ENCODE data around the gene FBXL5.

FBXL5 gene

GRCh38 chr4:15668566-15669435, 13.6 kb upstream of the FBXL5 start:
- H3K36me3 Mint-ChIP-seq (ENCODE audit: low read depth): peaks cover 29% of the 10 kb centered on the region
- H3K4me1 Mint-ChIP-seq (ENCODE audit: low read depth): peaks cover 35% of the 10 kb centered on the region
- no peak overlapping the region for H3K4me3 Mint-ChIP-seq
- H3K9me3 Mint-ChIP-seq: peaks cover 5% of the 10 kb centered on the region
- no peak overlapping the region for H3K27ac Mint-ChIP-seq
- no peaks in the 10 kb centered on the region for H3K27me3 Mint-ChIP-seq (ENCODE audit: low read depth)
- DNase-seq (ENCODE audit: low spot score): no peak

GRCh38 chr4:15667006-15667405, 11.8 kb upstream of the FBXL5 start:
- H3K27me3 Mint-ChIP-seq (ENCODE audit: low read depth): no peaks in the 10 kb centered on the region
- peaks cover 35% of the 10 kb centered on the region for H3K4me1 Mint-ChIP-seq (ENCODE audit: low read depth)
- no peak overlapping the region for H3K4me3 Mint-ChIP-seq
- peaks cover 25% of the 10 kb centered on the region for H3K36me3 Mint-ChIP-seq (ENCODE audit: low read depth)
- peaks cover 5% of the 10 kb centered on the region for H3K9me3 Mint-ChIP-seq
- no peak overlapping the region for H3K27ac Mint-ChIP-seq
- no peak for DNase-seq (ENCODE audit: low spot score)

GRCh38 chr4:15665753-15666365, 10.7 kb upstream of the FBXL5 start:
- no peaks in the 10 kb centered on the region for H3K27me3 Mint-ChIP-seq (ENCODE audit: low read depth)
- H3K4me3 Mint-ChIP-seq: peak overlapping the region; percentile 14
- peaks cover 5% of the 10 kb centered on the region for H3K9me3 Mint-ChIP-seq
- peaks cover 29% of the 10 kb centered on the region for H3K4me1 Mint-ChIP-seq (ENCODE audit: low read depth)
- H3K36me3 Mint-ChIP-seq (ENCODE audit: low read depth): peaks cover 16% of the 10 kb centered on the region
- H3K27ac Mint-ChIP-seq: peak overlapping the region; percentile 31
- no peak for DNase-seq (ENCODE audit: low spot score)

GRCh38 chr4:15659768-15660570, 4.8 kb upstream of the FBXL5 start:
- H3K4me3 Mint-ChIP-seq: no peak overlapping the region
- H3K9me3 Mint-ChIP-seq: no peaks in the 10 kb centered on the region
- H3K27ac Mint-ChIP-seq: no peak overlapping the region
- H3K4me1 Mint-ChIP-seq (ENCODE audit: low read depth): peaks cover 9% of the 10 kb centered on the region
- no peaks in the 10 kb centered on the region for H3K27me3 Mint-ChIP-seq (ENCODE audit: low read depth)
- no peak for DNase-seq (ENCODE audit: low spot score)
- H3K36me3 Mint-ChIP-seq (ENCODE audit: low read depth): peaks cover 4% of the 10 kb centered on the region

- H3K4me1 Mint-ChIP-seq (ENCODE audit: low read depth): peaks cover 11% of the 10 kb centered on the region
- no peak overlapping the region for H3K4me3 Mint-ChIP-seq
- no peak for DNase-seq (ENCODE audit: low spot score)
- peaks cover 9% of the 10 kb centered on the region for H3K36me3 Mint-ChIP-seq (ENCODE audit: low read depth)
- no peak overlapping the region for H3K27ac Mint-ChIP-seq
- no peaks in the 10 kb centered on the region for H3K27me3 Mint-ChIP-seq (ENCODE audit: low read depth)
- no peaks in the 10 kb centered on the region for H3K9me3 Mint-ChIP-seq
These were observed 3.6 kb upstream of the FBXL5 start for GRCh38 chr4:15658781-15659180.

- no peaks in the 10 kb centered on the region for H3K9me3 Mint-ChIP-seq
- H3K27me3 Mint-ChIP-seq (ENCODE audit: low read depth): no peaks in the 10 kb centered on the region
- H3K4me1 Mint-ChIP-seq (ENCODE audit: low read depth): peaks cover 16% of the 10 kb centered on the region
- no peak overlapping the region for H3K4me3 Mint-ChIP-seq
- H3K27ac Mint-ChIP-seq: no peak overlapping the region
- no peak for DNase-seq (ENCODE audit: low spot score)
- H3K36me3 Mint-ChIP-seq (ENCODE audit: low read depth): peaks cover 13% of the 10 kb centered on the region
These were observed 3.1 kb upstream of the FBXL5 start for GRCh38 chr4:15658136-15658770.

- no peak for DNase-seq (ENCODE audit: low spot score)
- no peak overlapping the region for H3K4me3 Mint-ChIP-seq
- H3K27ac Mint-ChIP-seq: no peak overlapping the region
- H3K9me3 Mint-ChIP-seq: no peaks in the 10 kb centered on the region
- H3K36me3 Mint-ChIP-seq (ENCODE audit: low read depth): peaks cover 13% of the 10 kb centered on the region
- no peaks in the 10 kb centered on the region for H3K27me3 Mint-ChIP-seq (ENCODE audit: low read depth)
- H3K4me1 Mint-ChIP-seq (ENCODE audit: low read depth): peaks cover 24% of the 10 kb centered on the region
These were observed 2.2 kb upstream of the FBXL5 start for GRCh38 chr4:15657366-15657765.

- Mint-ChIP-seq H3K27ac (peak overlapping the region; percentile 90), H3K36me3 (ENCODE audit: low read depth) (peaks cover 13% of the 10 kb centered on the region), H3K4me3 (peak overlapping the region; percentile 94), H3K4me1 (ENCODE audit: low read depth) (peaks cover 34% of the 10 kb centered on the region), H3K27me3 (ENCODE audit: low read depth) (no peaks in the 10 kb centered on the region), H3K9me3 (no peaks in the 10 kb centered on the region)
- DNase-seq (ENCODE audit: low spot score): no peak
These were observed 897 bp upstream of the FBXL5 start for GRCh38 chr4:15656038-15656470.

GRCh38 chr4:15654593-15655222, 449 bp downstream of the FBXL5 start:
- Mint-ChIP-seq H3K27me3 (ENCODE audit: low read depth) (no peaks in the 10 kb centered on the region), H3K27ac (peak overlapping the region; percentile 97), H3K9me3 (no peaks in the 10 kb centered on the region), H3K4me1 (ENCODE audit: low read depth) (peaks cover 45% of the 10 kb centered on the region), H3K4me3 (peak overlapping the region; percentile 98), H3K36me3 (ENCODE audit: low read depth) (peaks cover 13% of the 10 kb centered on the region)
- DNase-seq (ENCODE audit: low spot score): no peak

- H3K27me3 Mint-ChIP-seq (ENCODE audit: low read depth): no peaks in the 10 kb centered on the region
- no peak for DNase-seq (ENCODE audit: low spot score)
- peaks cover 13% of the 10 kb centered on the region for H3K36me3 Mint-ChIP-seq (ENCODE audit: low read depth)
- peak overlapping the region; percentile 98 for H3K4me3 Mint-ChIP-seq
- H3K9me3 Mint-ChIP-seq: no peaks in the 10 kb centered on the region
- peaks cover 50% of the 10 kb centered on the region for H3K4me1 Mint-ChIP-seq (ENCODE audit: low read depth)
- H3K27ac Mint-ChIP-seq: peak overlapping the region; percentile 97
These were observed 1.1 kb downstream of the FBXL5 start for GRCh38 chr4:15653864-15654592.

- Mint-ChIP-seq H3K36me3 (ENCODE audit: low read depth) (peaks cover 13% of the 10 kb centered on the region), H3K4me1 (ENCODE audit: low read depth) (peaks cover 56% of the 10 kb centered on the region), H3K27ac (peak overlapping the region; percentile 97), H3K9me3 (no peaks in the 10 kb centered on the region), H3K4me3 (peak overlapping the region; percentile 98), H3K27me3 (ENCODE audit: low read depth) (no peaks in the 10 kb centered on the region)
- no peak for DNase-seq (ENCODE audit: low spot score)
These were observed 1.7 kb downstream of the FBXL5 start for GRCh38 chr4:15653420-15653819.

GRCh38 chr4:15652841-15653240, 2.3 kb downstream of the FBXL5 start:
- no peak for DNase-seq (ENCODE audit: low spot score)
- Mint-ChIP-seq H3K4me1 (ENCODE audit: low read depth) (peaks cover 58% of the 10 kb centered on the region), H3K27me3 (ENCODE audit: low read depth) (no peaks in the 10 kb centered on the region), H3K27ac (no peak overlapping the region), H3K9me3 (no peaks in the 10 kb centered on the region), H3K4me3 (peak overlapping the region; percentile 98), H3K36me3 (ENCODE audit: low read depth) (peaks cover 13% of the 10 kb centered on the region)

GRCh38 chr4:15652191-15652590, 3.0 kb downstream of the FBXL5 start:
- no peak for DNase-seq (ENCODE audit: low spot score)
- Mint-ChIP-seq H3K4me3 (peak overlapping the region; percentile 25), H3K27ac (no peak overlapping the region), H3K27me3 (ENCODE audit: low read depth) (no peaks in the 10 kb centered on the region), H3K36me3 (ENCODE audit: low read depth) (peaks cover 13% of the 10 kb centered on the region), H3K4me1 (ENCODE audit: low read depth) (peaks cover 58% of the 10 kb centered on the region), H3K9me3 (no peaks in the 10 kb centered on the region)
